Chondrocyte (in vitro differentiated cells): ENCODE results near the gene LMO1. TPM values are rescaled to one million over a fixed set of nuclear protein-coding genes. Genes with fewer than 3 reads are reported as not detected.

ENCODE experiments used
- DNase-seq: peaks from one replicate; pipeline ENCODE4 v3.0.0; 2021; ENCODE audit warnings: mixed read lengths, low spot score
- H3K27ac Mint-ChIP-seq: one replicate; pipeline ENCODE4 v1.8.0; 2021; ENCODE audit warnings: mild to moderate bottlenecking, moderate library complexity, mixed read lengths; ENCODE audit not compliant: unreplicated experiment
- H3K27me3 Mint-ChIP-seq: 2 replicates; pipeline ENCODE4 v1.8.0; 2021; ENCODE audit warnings: low read depth, mixed read lengths
- H3K36me3 Mint-ChIP-seq: 2 replicates; pipeline ENCODE4 v1.8.0; 2021; ENCODE audit warnings: low read depth, mixed read lengths
- H3K4me1 Mint-ChIP-seq: 2 replicates; pipeline ENCODE4 v1.8.0; 2021; ENCODE audit warnings: low read depth, mild to moderate bottlenecking, mixed read lengths
- H3K4me3 Mint-ChIP-seq: one replicate; pipeline ENCODE4 v1.8.0; 2021; ENCODE audit warnings: mild to moderate bottlenecking, moderate library complexity, mixed read lengths; ENCODE audit not compliant: unreplicated experiment
- H3K9me3 Mint-ChIP-seq: 2 replicates; pipeline ENCODE4 v1.8.0; 2021; ENCODE audit warnings: low read depth, mixed read lengths
- CTCF ChIP-seq: fragments of 200-600 bp; sonication (generic); IDR thresholded peaks from 2 replicates; pipeline ENCODE4 v1.5.0; 2021; ENCODE audit warnings: antibody characterized with exemption, mild to moderate bottlenecking, moderate library complexity
- total RNA-seq: library from RNA; stranded (reverse); gene quantifications from 3 replicates; pipeline ENCODE4 v1.2.1, GENCODE V29; 2021

Gene LMO1
- total RNA-seq, 1 donor from 2014 or later: not detected

GRCh38 chr11:8296872-8297271 is 33.2 kb upstream of the LMO1 start:
- no peak overlapping the region for H3K4me3 Mint-ChIP-seq
- peak; percentile 74 for DNase-seq

GRCh38 chr11:8296038-8296649 is 32.5 kb upstream of the LMO1 start:
- Mint-ChIP-seq H3K9me3 (no peaks in the 10 kb centered on the region), H3K36me3 (peaks cover 1% of the 10 kb centered on the region), H3K4me1 (no peaks in the 10 kb centered on the region), H3K27me3 (no peaks in the 10 kb centered on the region), H3K27ac (no peak overlapping the region), H3K4me3 (no peak overlapping the region)
- no peak for DNase-seq
- no peak for TF ChIP-seq CTCF

More at GRCh38 chr11:8296872-8297271, 33.2 kb upstream of the LMO1 start:
- H3K4me1 Mint-ChIP-seq: no peaks in the 10 kb centered on the region
- no peaks in the 10 kb centered on the region for H3K27me3 Mint-ChIP-seq
- H3K27ac Mint-ChIP-seq: no peak overlapping the region
- TF ChIP-seq CTCF: no peak
- no peaks in the 10 kb centered on the region for H3K9me3 Mint-ChIP-seq
- peaks cover 1% of the 10 kb centered on the region for H3K36me3 Mint-ChIP-seq

- Mint-ChIP-seq H3K36me3 (peaks cover under 1% of the 10 kb centered on the region), H3K4me1 (no peaks in the 10 kb centered on the region), H3K9me3 (no peaks in the 10 kb centered on the region), H3K27me3 (no peaks in the 10 kb centered on the region), H3K27ac (no peak overlapping the region), H3K4me3 (no peak overlapping the region)
- peak; percentile 43 for DNase-seq
- TF ChIP-seq CTCF: no peak
Observed at GRCh38 chr11:8294251-8294935, 30.7 kb upstream of the LMO1 start.

GRCh38 chr11:8293171-8293570 is 29.5 kb upstream of the LMO1 start:
- TF ChIP-seq CTCF: no peak
- Mint-ChIP-seq H3K27ac (no peak overlapping the region), H3K27me3 (peaks cover 4% of the 10 kb centered on the region), H3K4me1 (no peaks in the 10 kb centered on the region), H3K9me3 (no peaks in the 10 kb centered on the region), H3K36me3 (no peaks in the 10 kb centered on the region), H3K4me3 (no peak overlapping the region)
- no peak for DNase-seq

DNA sequence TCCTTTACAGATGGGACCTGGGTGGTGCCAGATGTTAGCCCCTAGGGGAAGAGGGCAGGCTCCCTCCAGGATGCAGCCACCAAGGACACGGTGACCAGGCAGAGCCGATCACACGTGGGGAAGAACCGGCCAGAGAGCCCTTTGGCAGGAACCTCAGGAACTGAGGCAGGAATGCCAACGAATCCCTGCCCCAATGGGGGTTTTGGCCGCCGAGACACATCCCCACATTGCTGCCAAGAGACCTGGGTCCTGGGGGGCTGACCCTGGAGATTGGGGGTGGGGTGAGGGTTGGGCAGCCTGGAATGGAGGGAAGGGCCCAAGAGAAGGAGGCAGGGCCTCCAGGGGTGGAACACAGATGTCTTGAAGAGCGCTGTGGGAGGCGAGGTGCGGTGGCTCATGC is 28.7 kb upstream of the LMO1 start:
- no peaks in the 10 kb centered on the region for H3K9me3 Mint-ChIP-seq
- H3K27me3 Mint-ChIP-seq: peaks cover 4% of the 10 kb centered on the region
- H3K36me3 Mint-ChIP-seq: no peaks in the 10 kb centered on the region
- no peak for TF ChIP-seq CTCF
- no peak overlapping the region for H3K4me3 Mint-ChIP-seq
- H3K4me1 Mint-ChIP-seq: no peaks in the 10 kb centered on the region
- H3K27ac Mint-ChIP-seq: no peak overlapping the region
- no peak for DNase-seq
